GM23248 (cell line): ENCODE results near the gene ADGRL3.
"Not testable (repeated sequence)": the region's sequence is repeated elsewhere in the genome, so short reads cannot be mapped to it uniquely, and the experiment has no call there.

Experiments
- EZH2 ChIP-seq: fragments of 200-600 bp; sonication (generic); IDR thresholded peaks from 2 replicates; pipeline ENCODE4 v1.6.1; 2018; ENCODE audit warnings: antibody characterized with exemption, mild to moderate bottlenecking; ENCODE audit not compliant: insufficient read depth, poor library complexity, severe bottlenecking
- EZH2phosphoT487 ChIP-seq: fragments of 200-600 bp; sonication (generic); IDR thresholded peaks from 2 replicates; pipeline ENCODE4 v1.6.1; 2018; ENCODE audit warnings: antibody characterized with exemption, moderate library complexity, mild to moderate bottlenecking, low read depth; ENCODE audit not compliant: insufficient read depth

- not testable (repeated sequence) for TF ChIP-seq EZH2phosphoT487, EZH2
Observed at GRCh38 chr4:61646746-61647350, 446.7 kb downstream of the ADGRL3 start.
